ENCODE measurements around the gene CCL14. TPM values are rescaled to one million over a fixed set of nuclear protein-coding genes. Genes with fewer than 3 reads are reported as not detected.
A peak's percentile ranks its signal among the peaks of the same experiment; 100 is the strongest.
"Not testable (repeated sequence)": the region's sequence is repeated elsewhere in the genome, so short reads cannot be mapped to it uniquely, and the experiment has no call there.

CCL14 gene
- polyA plus RNA-seq, 4 donors: 14.6 to 23.0 (median 18.3) TPM

DNA sequence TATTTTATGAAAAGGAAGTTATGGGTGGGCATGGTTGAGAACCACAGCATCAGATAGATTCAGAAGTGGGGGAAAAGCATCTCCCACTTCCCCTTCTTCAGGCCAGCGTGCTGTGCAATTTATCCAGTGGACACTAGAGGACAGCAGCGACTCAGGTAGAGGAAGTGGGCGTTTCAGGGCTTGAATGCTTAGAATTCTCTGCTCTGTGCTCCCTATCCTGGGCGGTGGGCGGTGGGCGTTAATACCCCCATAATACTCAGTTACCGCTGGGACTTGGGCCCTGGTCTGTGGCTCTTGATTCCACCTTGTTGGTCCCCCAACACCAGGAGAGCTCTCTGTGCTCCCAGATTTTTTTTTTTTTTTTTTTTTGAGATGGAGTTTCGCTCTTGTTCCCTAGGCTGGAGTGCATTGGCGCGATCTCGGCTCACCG, 39.4 kb downstream of the CCL14 start:
- DNase-seq (ENCODE audit: low read depth in 4 of 4, low spot score in 2 of 4): peak in 2 of 4 donors; percentile 7 to 40

DNA sequence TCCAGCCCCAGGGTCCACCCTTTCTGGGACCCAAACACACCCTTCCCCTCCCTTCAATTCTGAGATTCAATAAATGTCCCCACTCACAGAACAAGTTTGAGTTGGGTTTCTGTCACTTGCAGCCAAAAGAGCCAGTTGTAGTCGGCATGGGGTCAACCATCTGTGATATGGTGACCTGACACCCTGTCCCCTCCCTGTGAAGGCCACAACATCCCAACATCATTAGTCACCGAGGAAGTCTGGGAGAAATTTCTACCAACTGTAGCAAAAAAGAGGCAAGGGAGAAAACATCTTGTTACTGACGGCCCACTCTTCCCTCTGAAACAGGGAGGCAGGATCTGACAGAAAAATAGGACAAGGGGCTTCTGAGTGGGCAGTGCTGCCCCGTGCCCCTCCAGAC, 42.4 kb downstream of the CCL14 start:
- no peak for DNase-seq (ENCODE audit: low read depth in 4 of 4, low spot score in 2 of 4)

DNA sequence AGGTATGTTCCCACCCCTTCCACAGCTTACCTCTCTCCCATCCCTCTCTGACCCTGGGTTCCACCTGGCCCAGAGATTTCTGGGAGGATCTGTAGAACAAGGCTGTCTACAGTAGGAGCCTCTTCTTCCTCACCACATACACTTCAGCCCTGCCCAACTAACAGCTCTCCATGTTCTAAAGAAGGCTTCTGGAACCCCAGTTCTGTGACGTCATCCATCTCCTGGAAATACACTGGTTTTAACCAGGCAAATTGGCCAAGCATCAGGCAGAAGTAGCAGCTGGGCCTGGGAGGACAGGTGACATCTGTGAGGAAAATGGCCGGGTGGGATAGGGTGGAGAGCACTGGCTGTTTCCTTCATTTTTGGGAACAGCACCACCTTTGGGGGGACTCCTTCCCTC, 43.0 kb downstream of the CCL14 start, which contains the start of gene LYZL6:
Gene LYZL6 (minus strand): TSS at position 177 of the 400 bp plus-strand sequence. CDS start 4,357 bp downstream, outside the sequence.
- no peak for DNase-seq (ENCODE audit: low read depth in 4 of 4, low spot score in 2 of 4)

DNA sequence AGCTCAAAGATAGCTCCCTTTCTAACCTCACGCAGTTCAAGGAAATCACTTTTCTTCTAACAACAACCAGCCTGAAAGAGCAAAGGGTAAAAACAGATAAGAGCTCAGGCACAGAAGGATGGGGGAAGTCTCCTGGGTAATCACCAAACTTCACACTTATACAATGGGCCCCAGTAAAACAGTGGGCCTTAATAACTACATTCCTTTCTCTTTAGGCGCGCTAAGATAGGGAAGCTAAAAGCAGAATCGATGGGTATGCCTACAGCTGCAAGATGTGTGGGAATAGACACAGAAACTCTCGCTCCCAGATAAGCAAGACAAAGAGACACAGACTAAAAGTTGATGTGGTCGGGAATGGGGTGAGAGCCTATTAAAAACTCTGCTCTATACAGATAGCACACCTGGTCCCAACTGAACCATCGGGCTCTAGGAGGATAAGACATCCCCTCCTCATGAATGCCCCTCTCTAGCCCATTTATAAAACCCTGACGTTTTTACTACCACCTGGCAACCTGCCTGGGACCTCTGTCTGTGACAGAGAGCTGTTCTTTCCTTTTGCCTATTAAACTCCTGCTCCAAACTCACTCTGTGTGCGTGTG, 43.8 kb downstream of the CCL14 start:
- peak in 1 of 4 donors; percentile 18 for DNase-seq (ENCODE audit: low read depth in 4 of 4, low spot score in 2 of 4)

GRCh38 chr17:35938492-35938891, 48.0 kb downstream of the CCL14 start:
- DNase-seq (ENCODE audit: low read depth in 4 of 4, low spot score in 2 of 4): not testable (repeated sequence)

DNA sequence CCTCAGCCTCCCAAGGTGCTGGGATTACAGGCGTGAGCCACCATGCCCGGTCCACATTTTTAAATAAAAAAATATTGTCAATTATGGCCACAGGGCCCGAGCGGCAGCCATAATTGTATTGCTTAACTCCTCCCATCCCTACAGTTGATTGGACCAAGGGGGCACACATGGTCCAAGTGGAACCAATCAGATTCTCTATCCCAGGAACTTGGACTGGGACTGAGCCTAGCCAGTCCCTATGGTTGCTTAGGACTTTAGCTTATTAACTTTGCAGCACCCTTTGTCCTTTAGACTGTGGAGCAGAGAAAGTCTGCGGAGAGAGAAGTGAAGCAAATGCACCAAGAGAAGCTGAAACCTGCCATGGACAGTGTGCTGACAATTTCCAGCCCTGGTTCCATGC, 50.5 kb downstream of the CCL14 start:
- no peak for DNase-seq (ENCODE audit: low read depth in 4 of 4, low spot score in 2 of 4)

GRCh38 chr17:35934760-35935159, 51.8 kb downstream of the CCL14 start:
- no peak for DNase-seq (ENCODE audit: low read depth in 4 of 4, low spot score in 2 of 4)

Other genes starting within 250 kb of the CCL14 start
- gene GAS2L2, start 233.5 kb downstream of the CCL14 start, polyA plus RNA-seq (ENCODE audit: insufficient read length in 4 of 4): under 1 TPM in 2 of 4 donors, not detected in 2; 0.13 TPM
- under 1 TPM in 2 of 4 donors, not detected in 2; 0.20 to 0.21 TPM for gene C17orf50, start 225.8 kb downstream of the CCL14 start, polyA plus RNA-seq (ENCODE audit: insufficient read length in 4 of 4)
- gene MMP28, start 191.1 kb downstream of the CCL14 start, polyA plus RNA-seq (ENCODE audit: insufficient read length in 4 of 4): 1 to 10 TPM; 1.6 to 2.6 (median 2.0) TPM
- gene TAF15, start 177.2 kb downstream of the CCL14 start, polyA plus RNA-seq (ENCODE audit: insufficient read length in 4 of 4): 100 to 1,000 TPM; 182 to 290 (median 223) TPM
- gene HEATR9, start 117.8 kb downstream of the CCL14 start, polyA plus RNA-seq (ENCODE audit: insufficient read length in 4 of 4): under 1 TPM in 2 of 4 donors, not detected in 2; 0.10 to 0.16 TPM
- 1 to 10 TPM; 1.3 to 2.1 (median 1.4) TPM for gene CCL5, start 106.4 kb downstream of the CCL14 start, polyA plus RNA-seq (ENCODE audit: insufficient read length in 4 of 4)
- gene RDM1, start 56.0 kb downstream of the CCL14 start, polyA plus RNA-seq (ENCODE audit: insufficient read length in 4 of 4): 1 to 10 TPM; 2.2 to 4.3 (median 2.5) TPM
- gene LYZL6, start 43.0 kb downstream of the CCL14 start, polyA plus RNA-seq (ENCODE audit: insufficient read length in 4 of 4): not detected
- under 1 TPM; 0.14 to 0.57 (median 0.27) TPM for gene CCL16, start 5.2 kb downstream of the CCL14 start, polyA plus RNA-seq (ENCODE audit: insufficient read length in 4 of 4)
- 1 to 10 TPM; 5.9 to 8.2 (median 6.6) TPM for gene CCL15, start 14.8 kb upstream of the CCL14 start, polyA plus RNA-seq (ENCODE audit: insufficient read length in 4 of 4)
- gene CCL23, start 31.2 kb upstream of the CCL14 start, polyA plus RNA-seq (ENCODE audit: insufficient read length in 4 of 4): under 1 TPM in 1 of 4 donors, not detected in 3; 0.30 TPM
- not detected for gene CCL18, start 77.5 kb upstream of the CCL14 start, polyA plus RNA-seq (ENCODE audit: insufficient read length in 4 of 4)
- 1 to 10 TPM in 3 of 4 donors, not detected in 1; 1.2 to 6.7 (median 2.0) TPM for gene CCL3, start 103.4 kb upstream of the CCL14 start, polyA plus RNA-seq (ENCODE audit: insufficient read length in 4 of 4)
- gene CCL4, start 117.1 kb upstream of the CCL14 start, polyA plus RNA-seq (ENCODE audit: insufficient read length in 4 of 4): 1 to 10 TPM in 1 of 4 donors, under 1 TPM in 3; 0.24 to 4.9 (median 0.57) TPM
- gene TBC1D3B, start 189.9 kb upstream of the CCL14 start, polyA plus RNA-seq (ENCODE audit: insufficient read length in 4 of 4): 10 to 100 TPM in 2 of 4 donors, 1 to 10 TPM in 2; 4.5 to 22.6 (median 12.3) TPM
- 1 to 10 TPM in 3 of 4 donors, under 1 TPM in 1; 0.36 to 1.5 (median 1.1) TPM for gene CCL3L1, start 210.0 kb upstream of the CCL14 start, polyA plus RNA-seq (ENCODE audit: insufficient read length in 4 of 4)
- 1 to 10 TPM in 1 of 4 donors, under 1 TPM in 2, not detected in 1; 0.74 to 3.3 (median 0.87) TPM for gene CCL4L2, start 224.3 kb upstream of the CCL14 start, polyA plus RNA-seq (ENCODE audit: insufficient read length in 4 of 4)

All from left renal cortex interstitium (tissue), 4 donors.